ENCODE results near the gene MSH6.
"Not testable (repeated sequence)": the region's sequence is repeated elsewhere in the genome, so short reads cannot be mapped to it uniquely, and the experiment has no call there.

MSH6 gene

GRCh38 chr2:47843407-47843806, 60.5 kb downstream of the MSH6 start:
- Mint-ChIP-seq H3K36me3 (no peaks in the 10 kb centered on the region), H3K27ac (no peak overlapping the region), H3K4me1 (ENCODE audit: low read depth) (peaks cover 39% of the 10 kb centered on the region), H3K9me3 (ENCODE audit: low read depth) (no peaks in the 10 kb centered on the region), H3K4me3 (no peak overlapping the region), H3K27me3 (no peaks in the 10 kb centered on the region)

- Mint-ChIP-seq H3K4me3 (no peak overlapping the region), H3K4me1 (ENCODE audit: low read depth) (peaks cover 43% of the 10 kb centered on the region), H3K9me3 (ENCODE audit: low read depth) (no peaks in the 10 kb centered on the region), H3K27ac (peak overlapping the region; percentile 25), H3K27me3 (no peaks in the 10 kb centered on the region), H3K36me3 (no peaks in the 10 kb centered on the region)
Measured at GRCh38 chr2:47844162-47844561, 61.2 kb downstream of the MSH6 start.

- Mint-ChIP-seq H3K27ac (no peak overlapping the region), H3K4me1 (ENCODE audit: low read depth) (peaks cover 62% of the 10 kb centered on the region), H3K36me3 (no peaks in the 10 kb centered on the region), H3K4me3 (no peak overlapping the region), H3K9me3 (ENCODE audit: low read depth) (no peaks in the 10 kb centered on the region), H3K27me3 (no peaks in the 10 kb centered on the region)
Measured at GRCh38 chr2:47849368-47849767, 66.4 kb downstream of the MSH6 start.

- peaks cover 59% of the 10 kb centered on the region for H3K4me1 Mint-ChIP-seq (ENCODE audit: low read depth)
- H3K4me3 Mint-ChIP-seq, result no peak overlapping the region
- H3K27me3 Mint-ChIP-seq, result no peaks in the 10 kb centered on the region
- peak overlapping the region; percentile 64 for H3K27ac Mint-ChIP-seq
- H3K9me3 Mint-ChIP-seq (ENCODE audit: low read depth), result no peaks in the 10 kb centered on the region
- no peaks in the 10 kb centered on the region for H3K36me3 Mint-ChIP-seq
Measured at GRCh38 chr2:47850198-47850597, 67.3 kb downstream of the MSH6 start.

GRCh38 chr2:47853067-47853777, 70.3 kb downstream of the MSH6 start:
- H3K4me3 Mint-ChIP-seq; H3K36me3 Mint-ChIP-seq; H3K27me3 Mint-ChIP-seq; H3K9me3 Mint-ChIP-seq (ENCODE audit: low read depth); H3K27ac Mint-ChIP-seq: not testable (repeated sequence)
- H3K4me1 Mint-ChIP-seq (ENCODE audit: low read depth), result peaks cover 73% of the 10 kb centered on the region
